Measurements from ENCODE around the gene FASTKD2.

FASTKD2 gene

DNA sequence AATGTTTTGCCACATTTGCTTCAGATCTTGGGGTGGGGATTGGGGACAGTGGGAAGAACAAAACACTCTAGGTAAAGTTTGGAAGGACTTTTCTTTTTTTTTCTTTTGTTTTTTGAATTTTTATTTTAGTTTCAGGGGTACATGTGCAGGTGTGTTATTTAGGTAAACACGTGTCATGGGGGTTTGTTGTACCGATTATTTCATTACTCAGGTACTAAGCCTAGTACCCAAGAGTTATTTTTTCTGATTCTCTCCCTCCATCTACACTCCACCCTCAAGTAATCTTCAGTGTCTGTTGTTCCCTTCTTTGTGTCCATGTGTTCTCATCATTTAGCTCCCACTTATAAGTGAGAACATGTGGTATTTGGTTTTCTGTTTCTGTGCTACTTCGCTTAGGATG, 73.3 kb downstream of the FASTKD2 start:
- no peak overlapping the region for H3K4me3 ChIP-seq (ENCODE audit: low read depth, low read length)
- H3K36me3 ChIP-seq (ENCODE audit: control insufficient read depth, insufficient read depth, low read length) = no peaks in the 10 kb centered on the region
- no peaks in the 10 kb centered on the region for H3K27me3 ChIP-seq (ENCODE audit: control insufficient read depth, insufficient read depth, low read length)
- peaks cover 6% of the 10 kb centered on the region for H3K4me1 ChIP-seq (ENCODE audit: control insufficient read depth, insufficient read depth, low read length)
- H3K27ac ChIP-seq (ENCODE audit: low read depth, low read length) = no peak overlapping the region
- H3K9me3 ChIP-seq (ENCODE audit: control insufficient read depth, insufficient read depth, low read length) = 0 out of 2 replicates have a peak, but pooled peaks cover 5% of the 10 kb centered on the region
- no peak overlapping the region for H3K9ac ChIP-seq (ENCODE audit: low read depth, low read length)

DNA sequence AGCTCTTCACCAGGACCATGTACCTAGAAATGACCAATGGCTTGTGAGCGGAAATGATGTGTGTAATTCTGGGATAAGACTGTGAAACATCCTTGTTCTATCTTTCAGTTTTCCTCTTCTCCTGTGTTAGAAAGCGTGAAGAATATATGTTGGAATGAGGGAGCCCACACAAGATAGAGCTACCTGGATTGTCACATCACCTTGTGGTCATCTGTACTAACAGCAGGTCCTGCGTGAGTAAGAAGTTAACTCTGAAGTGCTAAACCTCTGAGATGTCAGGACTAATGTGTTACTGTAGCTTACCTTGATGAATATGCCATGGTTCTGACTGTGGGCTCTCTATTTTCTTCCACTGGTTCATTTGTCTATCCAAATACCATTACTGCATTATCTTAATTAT, 75.6 kb downstream of the FASTKD2 start:
- no peak overlapping the region for H3K9ac ChIP-seq (ENCODE audit: low read depth, low read length)
- H3K9me3 ChIP-seq (ENCODE audit: control insufficient read depth, insufficient read depth, low read length) = no peaks in the 10 kb centered on the region
- H3K36me3 ChIP-seq (ENCODE audit: control insufficient read depth, insufficient read depth, low read length) = no peaks in the 10 kb centered on the region
- H3K4me3 ChIP-seq (ENCODE audit: low read depth, low read length) = no peak overlapping the region
- H3K4me1 ChIP-seq (ENCODE audit: control insufficient read depth, insufficient read depth, low read length) = peaks cover 6% of the 10 kb centered on the region
- H3K27ac ChIP-seq (ENCODE audit: low read depth, low read length) = no peak overlapping the region
- H3K27me3 ChIP-seq (ENCODE audit: control insufficient read depth, insufficient read depth, low read length) = no peaks in the 10 kb centered on the region

All from HUES48 (cell line).